GM19397 (cell line): ENCODE data around the gene IFT172.
A peak's percentile ranks its signal among the peaks of the same experiment; 100 is the strongest.
"Not testable (repeated sequence)": the region's sequence is repeated elsewhere in the genome, so short reads cannot be mapped to it uniquely, and the experiment has no call there.

ENCODE experiments used
- ATAC-seq: cut with Tn5 transposase; IDR thresholded peaks from one replicate; pipeline ENCODE4 v1.9.1; 2021; ENCODE audit warnings: mild to moderate bottlenecking, moderate library complexity; ENCODE audit not compliant: unreplicated experiment

Gene IFT172

GRCh38 chr2:27427863-27428212 lies 61.7 kb downstream of the IFT172 start:
- ATAC-seq: no peak

GRCh38 chr2:27425039-27425438 lies 64.5 kb downstream of the IFT172 start:
- ATAC-seq: not testable (repeated sequence)

DNA sequence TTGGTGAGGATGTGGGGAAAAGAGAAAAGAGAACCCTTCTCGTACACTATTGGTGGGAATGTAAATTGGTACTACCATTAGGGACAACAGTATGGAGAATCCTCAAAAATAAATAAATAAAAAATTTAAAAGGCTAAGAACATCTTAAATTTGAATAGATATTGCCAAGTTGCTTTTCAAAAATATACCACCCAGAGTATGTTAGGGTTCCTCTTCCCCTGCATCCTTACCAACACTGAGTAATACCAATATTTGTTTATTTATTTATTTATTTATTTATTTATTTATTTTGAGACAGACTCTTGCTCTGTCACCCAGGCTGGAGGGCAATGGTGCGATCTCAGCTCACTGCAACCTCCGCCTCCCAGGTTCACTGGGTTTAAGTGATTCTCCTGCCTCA lies 66.6 kb downstream of the IFT172 start:
- no peak for ATAC-seq

DNA sequence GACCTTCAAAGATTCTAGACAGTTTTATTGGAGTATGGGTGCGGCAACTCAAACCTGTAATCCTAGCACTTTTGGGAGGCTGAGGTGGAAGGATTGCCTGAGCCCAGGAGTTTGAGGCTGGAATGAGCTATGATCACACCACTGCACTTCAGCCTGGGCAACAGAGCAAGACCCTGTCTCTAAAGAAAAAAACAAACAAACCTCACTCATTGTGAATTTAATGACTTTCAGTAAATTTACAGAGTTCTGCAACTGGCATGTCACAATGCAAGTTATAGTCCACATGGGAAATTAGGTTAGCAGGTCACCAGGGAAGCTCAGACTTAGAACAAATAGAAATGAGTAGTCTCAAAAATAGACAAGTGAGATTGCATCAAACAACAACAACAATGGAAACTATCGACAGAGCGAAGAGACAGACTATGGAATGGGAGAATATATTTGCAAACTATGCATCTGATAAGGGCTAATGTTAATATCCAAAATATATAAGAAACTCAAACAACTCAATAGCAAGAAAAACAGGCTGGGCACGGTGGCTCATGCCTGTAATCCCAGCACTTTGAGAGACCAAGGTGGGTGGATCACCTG lies 67.8 kb downstream of the IFT172 start:
- no peak for ATAC-seq

DNA sequence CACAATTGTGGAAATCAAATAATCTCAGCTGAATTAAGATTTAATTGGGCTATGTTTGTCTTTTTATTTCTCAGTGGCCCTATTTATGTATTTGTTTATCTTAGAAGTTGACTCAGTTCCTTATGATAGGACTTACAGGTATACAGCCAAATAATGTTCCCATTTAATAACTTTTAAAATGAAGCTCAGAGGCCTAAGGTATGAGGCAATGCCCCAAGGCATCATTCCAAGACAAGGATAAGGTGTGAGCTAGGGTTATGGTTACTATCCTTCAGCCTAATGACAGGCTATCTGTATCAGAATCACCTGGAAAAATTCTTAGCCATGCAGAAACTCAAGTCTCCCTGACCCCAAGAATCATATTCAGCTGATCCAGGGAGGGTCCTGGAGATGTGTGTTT lies 68.5 kb downstream of the IFT172 start:
- no peak for ATAC-seq

DNA sequence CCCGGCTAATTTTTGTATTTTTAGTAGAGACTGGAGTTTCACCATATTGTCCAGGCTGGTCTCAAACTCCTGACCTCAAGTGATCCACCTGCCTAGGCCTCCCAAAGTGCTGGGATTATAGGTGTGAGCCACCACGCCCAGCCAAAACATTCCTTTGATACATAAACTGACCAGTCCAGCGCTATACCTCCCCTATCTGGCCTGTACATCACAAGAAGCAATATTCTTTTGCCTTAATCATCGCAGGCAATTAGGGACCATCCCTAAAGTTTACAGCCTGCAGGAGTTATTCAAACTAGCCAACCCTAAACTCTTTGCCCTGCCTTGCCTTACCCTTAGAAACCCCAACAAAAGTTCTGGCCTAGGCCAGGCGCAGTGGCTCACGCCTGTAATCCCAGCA lies 73.4 kb downstream of the IFT172 start:
- no peak for ATAC-seq

- ATAC-seq: no peak
Observed at GRCh38 chr2:27412419-27413152, 77.0 kb downstream of the IFT172 start.

GRCh38 chr2:27409321-27410073 lies 80.0 kb downstream of the IFT172 start, which contains the start of gene PPM1G:
Gene PPM1G, minus strand, starts transcription at chr2:27409591. Its CDS starts 169 bp downstream, at chr2:27409422.
- peak; percentile 97 for ATAC-seq

DNA sequence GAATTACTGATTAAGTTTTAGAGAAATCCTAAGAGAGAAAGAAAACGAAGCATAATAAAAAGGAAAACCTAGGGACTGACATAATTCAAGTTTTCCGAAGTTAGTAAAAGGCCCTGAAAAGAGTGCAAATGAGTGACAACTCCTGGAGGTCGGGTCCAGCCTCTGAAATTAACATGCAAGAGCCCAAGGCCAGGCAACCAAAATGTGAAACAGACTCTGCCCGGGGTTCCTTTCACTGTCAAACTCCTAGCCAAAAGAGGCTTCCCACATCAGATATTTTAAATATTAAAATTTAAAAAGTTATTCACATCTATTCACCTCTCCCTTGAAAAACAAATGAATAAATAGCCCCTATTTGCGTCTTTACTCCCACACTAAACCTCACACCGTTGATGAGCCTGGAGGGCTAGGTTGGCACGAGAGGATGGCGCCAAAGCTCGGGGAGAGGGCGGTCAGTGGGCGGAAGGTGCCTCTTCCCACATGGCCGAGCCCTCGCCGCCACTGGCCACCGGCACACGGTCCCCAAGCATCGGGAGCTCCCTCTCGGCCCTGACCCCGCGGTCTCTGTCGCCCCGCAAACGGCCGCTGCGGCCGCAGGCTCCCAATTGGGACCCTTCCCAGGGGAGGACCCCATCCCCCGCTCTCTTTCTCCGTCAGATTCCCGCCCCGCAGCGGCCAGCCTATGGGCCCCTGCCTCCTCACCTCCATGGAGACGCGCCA lies 80.8 kb downstream of the IFT172 start:
- ATAC-seq: peak; percentile 15

- ATAC-seq: no peak
Observed at GRCh38 chr2:27407798-27408491, 81.6 kb downstream of the IFT172 start.

GRCh38 chr2:27400348-27401135 lies 89.0 kb downstream of the IFT172 start:
- no peak for ATAC-seq

DNA sequence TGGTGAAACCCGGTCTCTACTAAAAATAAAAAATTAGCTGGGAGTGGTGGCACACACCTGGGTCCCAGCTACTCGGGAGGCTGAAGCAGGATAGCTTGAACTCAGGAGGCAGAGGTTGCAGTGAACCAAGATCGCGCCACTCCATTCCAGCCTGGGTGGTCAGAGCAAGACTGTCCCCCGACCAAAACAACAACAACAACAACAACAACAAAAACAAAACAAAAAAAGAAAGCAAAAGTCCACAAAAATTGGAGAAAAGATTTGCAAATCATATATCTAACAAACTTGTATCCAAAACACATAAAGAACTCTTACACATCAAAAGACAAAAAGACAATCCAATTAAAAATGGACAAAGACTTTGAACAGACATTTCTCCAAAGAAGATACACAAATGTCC lies 90.6 kb downstream of the IFT172 start:
- no peak for ATAC-seq
